ENCODE data around the gene SCN2B. TPM values are rescaled to one million over a fixed set of nuclear protein-coding genes. Genes with fewer than 3 reads are reported as not detected.

SCN2B gene
- total RNA-seq, 1 donor from 2014 or later, result not detected

DNA sequence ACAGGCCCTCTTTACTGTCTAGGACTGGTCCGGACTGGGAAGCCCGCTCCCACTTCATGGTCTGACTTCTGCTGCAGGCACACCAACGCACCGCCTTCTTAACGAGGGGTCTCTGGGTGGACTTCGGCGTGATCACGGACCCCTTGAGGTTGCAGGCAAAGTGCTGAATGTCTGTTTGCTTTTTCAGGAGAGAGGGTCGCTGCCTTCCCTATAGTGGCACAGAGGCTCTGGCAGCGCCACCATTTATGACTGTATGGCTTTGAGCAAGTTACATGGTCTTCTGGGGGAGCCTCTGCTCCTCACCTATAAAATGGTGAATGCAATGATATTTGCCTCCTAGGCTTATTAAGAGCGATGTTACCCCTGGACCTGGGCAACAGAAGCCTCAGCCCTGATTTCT, 22.5 kb downstream of the SCN2B start:
- intact Hi-C loops (cut with micrococcal nuclease), result loop anchor here (1.0 kb wide), 1 partner anchor 9 kb away; no protein-coding TSS in a partner anchor
- Mint-ChIP-seq H3K4me3 (peak overlapping the region; percentile 59), H3K4me1 (ENCODE audit: low read depth) (peaks cover 9% of the 10 kb centered on the region), H3K9me3 (no peaks in the 10 kb centered on the region), H3K27me3 (ENCODE audit: insufficient read depth) (peaks cover 79% of the 10 kb centered on the region), H3K27ac (no peak overlapping the region), H3K36me3 (ENCODE audit: low read depth) (no peaks in the 10 kb centered on the region)
- DNase-seq (ENCODE audit: low spot score), result no peak

- Mint-ChIP-seq H3K36me3 (ENCODE audit: low read depth) (no peaks in the 10 kb centered on the region), H3K4me1 (ENCODE audit: low read depth) (peaks cover 9% of the 10 kb centered on the region), H3K27ac (no peak overlapping the region), H3K9me3 (no peaks in the 10 kb centered on the region), H3K4me3 (peak overlapping the region; percentile 59), H3K27me3 (ENCODE audit: insufficient read depth) (peaks cover 76% of the 10 kb centered on the region)
- no peak for DNase-seq (ENCODE audit: low spot score)
- intact Hi-C loops (cut with micrococcal nuclease), result loop anchor here (1.0 kb wide), 1 partner anchor 8 kb away; no protein-coding TSS in a partner anchor
These were observed 22.9 kb downstream of the SCN2B start for GRCh38 chr11:118153516-118153915.

GRCh38 chr11:118152552-118153471, 23.6 kb downstream of the SCN2B start, which contains the start of gene SCN4B:
TSS of gene SCN4B (minus strand) at chr11:118152823. CDS start at chr11:118152673, 150 bp downstream.
- Mint-ChIP-seq H3K27me3 (ENCODE audit: insufficient read depth) (peaks cover 70% of the 10 kb centered on the region), H3K9me3 (no peaks in the 10 kb centered on the region), H3K27ac (no peak within 1 kb of the TSS), H3K4me3 (peak within 1 kb of the TSS; percentile 59), H3K4me1 (ENCODE audit: low read depth) (peaks cover 9% of the 10 kb centered on the region), H3K36me3 (ENCODE audit: low read depth) (no peaks in the 10 kb centered on the region)
- DNase-seq (ENCODE audit: low spot score), result no peak
- intact Hi-C loops (cut with micrococcal nuclease), result loop anchor here (1.0 kb wide), 1 partner anchor 8 kb away; no protein-coding TSS in a partner anchor

GRCh38 chr11:118152020-118152551, 24.4 kb downstream of the SCN2B start:
- no peak for DNase-seq (ENCODE audit: low spot score)
- Mint-ChIP-seq H3K27me3 (ENCODE audit: insufficient read depth) (peaks cover 69% of the 10 kb centered on the region), H3K27ac (no peak overlapping the region), H3K4me3 (peak overlapping the region; percentile 15), H3K9me3 (no peaks in the 10 kb centered on the region), H3K4me1 (ENCODE audit: low read depth) (peaks cover 8% of the 10 kb centered on the region), H3K36me3 (ENCODE audit: low read depth) (no peaks in the 10 kb centered on the region)
- intact Hi-C loops (cut with micrococcal nuclease), result no loop called here

DNA sequence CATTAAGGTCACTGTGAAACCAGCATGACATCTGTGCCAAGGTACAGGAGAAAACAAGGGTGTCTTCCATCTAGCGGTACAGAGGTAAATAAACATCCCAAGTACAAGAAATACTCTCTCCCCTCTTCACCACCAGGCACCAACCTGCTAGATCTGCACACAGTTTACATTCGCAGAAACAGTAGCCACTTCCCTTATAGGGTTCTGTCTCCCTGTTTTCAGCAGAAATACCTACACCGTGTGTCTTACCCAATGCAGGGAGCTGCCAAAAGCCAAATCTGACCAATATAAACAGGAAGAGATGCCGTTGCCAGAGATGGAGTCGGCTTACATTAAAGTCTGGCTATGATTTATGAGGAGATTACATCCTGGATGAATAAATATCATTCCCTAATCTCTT, 25.0 kb downstream of the SCN2B start:
- Mint-ChIP-seq H3K4me3 (peak overlapping the region; percentile 50), H3K27ac (no peak overlapping the region), H3K36me3 (ENCODE audit: low read depth) (no peaks in the 10 kb centered on the region), H3K4me1 (ENCODE audit: low read depth) (peaks cover 4% of the 10 kb centered on the region), H3K27me3 (ENCODE audit: insufficient read depth) (peaks cover 66% of the 10 kb centered on the region), H3K9me3 (no peaks in the 10 kb centered on the region)
- intact Hi-C loops (cut with micrococcal nuclease), result no loop called here
- no peak for DNase-seq (ENCODE audit: low spot score)

- Mint-ChIP-seq H3K9me3 (no peaks in the 10 kb centered on the region), H3K4me3 (no peak overlapping the region)
These were observed 26.9 kb downstream of the SCN2B start for GRCh38 chr11:118149493-118149892.

DNA sequence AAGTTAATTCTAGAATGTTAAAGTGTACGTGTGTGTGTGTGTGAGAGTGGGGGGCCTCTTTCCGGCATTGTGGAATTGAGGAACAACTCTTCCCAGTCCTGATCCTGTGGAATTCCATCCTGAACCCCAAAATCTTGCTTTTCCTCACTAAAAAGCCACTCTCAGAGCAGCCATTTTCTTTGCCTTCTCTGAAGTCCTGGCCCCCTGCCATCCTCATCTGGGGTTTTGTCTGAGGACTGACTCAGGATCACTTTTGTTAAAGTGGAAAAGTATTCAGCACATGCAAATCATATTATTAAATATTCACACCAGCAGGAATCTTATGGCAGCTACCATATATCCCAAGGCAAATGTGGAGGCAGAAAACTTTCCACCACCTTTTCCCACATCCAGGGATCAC, 27.6 kb downstream of the SCN2B start:
- H3K9me3 Mint-ChIP-seq, result no peaks in the 10 kb centered on the region
- no peak overlapping the region for H3K27ac Mint-ChIP-seq
- H3K4me3 Mint-ChIP-seq, result no peak overlapping the region
- no peaks in the 10 kb centered on the region for H3K36me3 Mint-ChIP-seq (ENCODE audit: low read depth)
- peaks cover 61% of the 10 kb centered on the region for H3K27me3 Mint-ChIP-seq (ENCODE audit: insufficient read depth)
- H3K4me1 Mint-ChIP-seq (ENCODE audit: low read depth), result peaks cover 6% of the 10 kb centered on the region
- no peak for DNase-seq (ENCODE audit: low spot score)
- intact Hi-C loops (cut with micrococcal nuclease), result loop anchor here (5.0 kb wide), 2 partner anchors 93 to 193 kb away; partner anchors contain the start of genes CD3D and CD3G

More at GRCh38 chr11:118149493-118149892, 26.9 kb downstream of the SCN2B start:
- Mint-ChIP-seq H3K27me3 (ENCODE audit: insufficient read depth) (peaks cover 61% of the 10 kb centered on the region), H3K4me1 (ENCODE audit: low read depth) (peaks cover 6% of the 10 kb centered on the region), H3K27ac (no peak overlapping the region), H3K36me3 (ENCODE audit: low read depth) (no peaks in the 10 kb centered on the region)
- no peak for DNase-seq (ENCODE audit: low spot score)
- intact Hi-C loops (cut with micrococcal nuclease), result loop anchor here (5.0 kb wide), 2 partner anchors 93 to 193 kb away; partner anchors contain the start of genes CD3D and CD3G

DNA sequence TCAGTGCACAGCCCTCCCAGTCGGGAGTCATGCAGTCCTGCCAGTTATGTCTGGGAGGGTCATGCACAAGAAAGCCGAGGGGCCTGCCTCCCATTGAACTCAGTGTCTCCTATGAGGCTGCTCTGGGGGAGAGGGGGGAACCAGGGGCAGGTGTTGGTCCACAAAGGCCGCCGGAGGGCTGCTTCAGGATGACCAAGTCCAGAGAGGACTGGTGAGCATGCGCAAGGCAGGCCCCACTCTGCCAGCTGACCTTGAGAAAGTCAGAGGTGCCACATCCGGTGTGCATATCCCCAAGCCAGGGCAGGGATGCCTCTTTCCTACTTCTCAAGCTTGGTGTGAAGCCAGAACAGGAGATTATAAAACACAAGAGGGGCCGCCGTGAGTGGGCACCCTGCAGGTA, 28.2 kb downstream of the SCN2B start:
- DNase-seq (ENCODE audit: low spot score), result no peak
- peaks cover 7% of the 10 kb centered on the region for H3K4me1 Mint-ChIP-seq (ENCODE audit: low read depth)
- H3K27ac Mint-ChIP-seq, result no peak overlapping the region
- intact Hi-C loops (cut with micrococcal nuclease), result loop anchor here (5.0 kb wide), 2 partner anchors 94 to 194 kb away; partner anchors contain the start of genes CD3D and CD3G
- H3K9me3 Mint-ChIP-seq, result no peaks in the 10 kb centered on the region
- peaks cover 60% of the 10 kb centered on the region for H3K27me3 Mint-ChIP-seq (ENCODE audit: insufficient read depth)
- H3K4me3 Mint-ChIP-seq, result no peak overlapping the region
- no peaks in the 10 kb centered on the region for H3K36me3 Mint-ChIP-seq (ENCODE audit: low read depth)

DNA sequence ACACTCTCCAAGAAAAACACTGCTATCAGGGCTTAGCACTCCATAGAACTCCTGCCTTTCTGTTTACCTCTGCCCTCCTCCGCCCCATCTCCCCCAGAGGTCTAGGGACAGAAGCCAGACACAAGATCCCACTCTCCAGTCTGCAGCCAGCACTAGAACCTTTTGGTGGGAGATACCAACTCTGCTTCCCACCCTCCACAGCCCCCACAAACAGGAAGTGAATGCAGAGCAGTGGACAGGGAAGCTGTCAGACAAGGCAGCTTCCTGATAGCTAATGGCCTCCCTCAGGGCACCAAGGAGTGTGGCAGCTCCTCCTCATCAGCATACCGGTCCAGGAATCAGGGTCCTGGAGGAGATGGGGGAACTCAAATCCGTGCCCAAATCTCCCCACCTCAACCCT, 28.9 kb downstream of the SCN2B start:
- no peaks in the 10 kb centered on the region for H3K36me3 Mint-ChIP-seq (ENCODE audit: low read depth)
- no peaks in the 10 kb centered on the region for H3K9me3 Mint-ChIP-seq
- no peak overlapping the region for H3K27ac Mint-ChIP-seq
- intact Hi-C loops (cut with micrococcal nuclease), result loop anchor here (5.0 kb wide), 2 partner anchors 95 to 195 kb away; partner anchors contain the start of genes CD3D and CD3G
- DNase-seq (ENCODE audit: low spot score), result no peak
- H3K4me1 Mint-ChIP-seq (ENCODE audit: low read depth), result peaks cover 14% of the 10 kb centered on the region
- H3K27me3 Mint-ChIP-seq (ENCODE audit: insufficient read depth), result peaks cover 59% of the 10 kb centered on the region
- H3K4me3 Mint-ChIP-seq, result no peak overlapping the region

- H3K9me3 Mint-ChIP-seq, result no peaks in the 10 kb centered on the region
- DNase-seq (ENCODE audit: low spot score), result no peak
- intact Hi-C loops (cut with micrococcal nuclease), result loop anchor here (5.0 kb wide), 2 partner anchors 96 to 196 kb away; partner anchors contain the start of genes CD3D and CD3G
- peak overlapping the region; percentile 66 for H3K27ac Mint-ChIP-seq
- no peaks in the 10 kb centered on the region for H3K36me3 Mint-ChIP-seq (ENCODE audit: low read depth)
- peaks cover 17% of the 10 kb centered on the region for H3K4me1 Mint-ChIP-seq (ENCODE audit: low read depth)
- H3K27me3 Mint-ChIP-seq (ENCODE audit: insufficient read depth), result peaks cover 53% of the 10 kb centered on the region
- peak overlapping the region; percentile 85 for H3K4me3 Mint-ChIP-seq
These were observed 29.9 kb downstream of the SCN2B start for GRCh38 chr11:118146554-118146953.

- intact Hi-C loops (cut with micrococcal nuclease), result loop anchor here (1.0 to 5.0 kb wide), 12 partner anchors 8 to 514 kb away; partner anchors contain the start of genes ATP5MG, CD3D, CD3G and UBE4A
- Mint-ChIP-seq H3K27ac (peak overlapping the region; percentile 70), H3K4me3 (peak overlapping the region; percentile 87), H3K9me3 (no peaks in the 10 kb centered on the region), H3K36me3 (ENCODE audit: low read depth) (no peaks in the 10 kb centered on the region), H3K27me3 (ENCODE audit: insufficient read depth) (peaks cover 48% of the 10 kb centered on the region), H3K4me1 (ENCODE audit: low read depth) (peaks cover 17% of the 10 kb centered on the region)
- DNase-seq (ENCODE audit: low spot score), result peak; percentile 86
These were observed 30.9 kb downstream of the SCN2B start for GRCh38 chr11:118145285-118146227.

Measured in activated T-helper 1 cell treated with anti-CD3 and anti-CD28 coated beads, Interleukin-12 subunit alpha, Interleukin-12 subunit beta, Interleukin-2, Interleukin-4 antibody, amounts not matched to agents 30 ng/mL and 10 ng/mL and 1 ng/mL, durations not matched to agents 14 hours and 24 hours and 36 hours (primary cell).